ENCODE data around the gene TAF3. TPM values are rescaled to one million over a fixed set of nuclear protein-coding genes. Genes with fewer than 3 reads are reported as not detected.
A peak's percentile ranks its signal among the peaks of the same experiment; 100 is the strongest.

Gene TAF3
- total and polyA plus RNA-seq, 11 donors = 5.7 to 14.0 (median 10.3) TPM

GRCh38 chr10:8051109-8051821 lies 233.0 kb downstream of the TAF3 start:
- peaks cover 4 to 71% (median 47%) of the 10 kb centered on the region in 12 donors for H3K4me1 ChIP-seq
- peak overlapping the region in 1 of 12 donors; percentile 14 for H3K27ac ChIP-seq
- DNase-seq = no peak
- H3K9me3 ChIP-seq = no peaks in the 10 kb centered on the region
- no peak for TF ChIP-seq POLR2A (IDR thresholded peaks at IDR 0.05)
- peak overlapping the region; percentile 19 to 59 (median 46) for H3K4me3 ChIP-seq
- 7 to 17% (median 12%) methylated on average over 23 to 51 of the region's 52 CpGs for WGBS, 4 donors
- ATAC-seq = no peak
- peaks cover 61 to 99% (median 97%) of the 10 kb centered on the region in 9 donors for H3K27me3 ChIP-seq
- intact Hi-C loops (cut with DNase I) = loop anchor here in 6 of 10 donors (5.0 to 10.0 kb wide), 6 partner anchors 224 to 424 kb away; no protein-coding TSS in a partner anchor
- H3K36me3 ChIP-seq = no peaks in the 10 kb centered on the region

- no peaks in the 10 kb centered on the region for H3K9me3 ChIP-seq
- DNase-seq (no peak), ATAC-seq (no peak)
- no peaks in the 10 kb centered on the region for H3K36me3 ChIP-seq
- TF ChIP-seq CTCF (IDR thresholded peaks at IDR 0.05) = no peak
- no peak for TF ChIP-seq POLR2A (IDR thresholded peaks at IDR 0.05)
- WGBS, 4 donors = 3 to 7% (median 5%) methylated on average over 19 to 29 of the region's 29 CpGs
- intact Hi-C loops (cut with DNase I) = loop anchor here in 6 of 10 donors (5.0 to 10.0 kb wide), 6 partner anchors 223 to 423 kb away; no protein-coding TSS in a partner anchor
- peaks cover 4 to 71% (median 47%) of the 10 kb centered on the region in 12 donors for H3K4me1 ChIP-seq
- peak overlapping the region in 7 of 12 donors; percentile 19 to 59 (median 50) for H3K4me3 ChIP-seq
- H3K27ac ChIP-seq = no peak overlapping the region
- H3K27me3 ChIP-seq = peaks cover 59 to 100% (median 96%) of the 10 kb centered on the region in 9 donors
These were observed 233.5 kb downstream of the TAF3 start for GRCh38 chr10:8051851-8052257.

GRCh38 chr10:8052341-8052955 lies 234.1 kb downstream of the TAF3 start:
- no peak overlapping the region for H3K4me3 ChIP-seq
- H3K27ac ChIP-seq = no peak overlapping the region
- TF ChIP-seq POLR2A (IDR thresholded peaks at IDR 0.05) (no peak), CTCF (IDR thresholded peaks at IDR 0.05) (no peak)
- intact Hi-C loops (cut with DNase I) = loop anchor here in 6 of 10 donors (5.0 to 10.0 kb wide), 6 partner anchors 222 to 422 kb away; no protein-coding TSS in a partner anchor
- no peaks in the 10 kb centered on the region for H3K9me3 ChIP-seq
- H3K27me3 ChIP-seq = peaks cover 53 to 98% (median 93%) of the 10 kb centered on the region in 9 donors
- peaks cover 4 to 71% (median 47%) of the 10 kb centered on the region in 12 donors for H3K4me1 ChIP-seq
- ATAC-seq (no peak), DNase-seq (no peak)
- 14 to 41% (median 31%) methylated on average over 32 of the region's 32 CpGs for WGBS, 4 donors
- no peaks in the 10 kb centered on the region for H3K36me3 ChIP-seq

- TF ChIP-seq POLR2A (IDR thresholded peaks at IDR 0.05) (no peak), CTCF (IDR thresholded peaks at IDR 0.05) (peak in 2 of 12 donors; percentile 71 to 72)
- no peak for DNase-seq
- peaks cover 48 to 98% (median 89%) of the 10 kb centered on the region in 9 donors for H3K27me3 ChIP-seq
- peak overlapping the region in 10 of 12 donors; percentile 46 to 75 (median 60) for H3K4me3 ChIP-seq
- no peaks in the 10 kb centered on the region for H3K36me3 ChIP-seq
- H3K4me1 ChIP-seq = peaks cover 4 to 71% (median 47%) of the 10 kb centered on the region in 12 donors
- intact Hi-C loops (cut with DNase I) = loop anchor here in 6 of 10 donors (5.0 to 10.0 kb wide), 6 partner anchors 222 to 422 kb away; no protein-coding TSS in a partner anchor
- WGBS, 4 donors = 11 to 20% (median 14%) methylated on average over 12 to 17 of the region's 17 CpGs
- no peak overlapping the region for H3K27ac ChIP-seq
- no peaks in the 10 kb centered on the region for H3K9me3 ChIP-seq
- no peak for ATAC-seq
These were observed 234.7 kb downstream of the TAF3 start for GRCh38 chr10:8052956-8053445.
